Activated CD4-positive, alpha-beta T cell treated with anti-CD3 and anti-CD28 coated beads for 36 hours (primary cell): Measurements from ENCODE around the gene PTTG1IP2. TPM values are rescaled to one million over a fixed set of nuclear protein-coding genes. Genes with fewer than 3 reads are reported as not detected.

Source experiments
- total RNA-seq, 2 experiments: library from RNA; stranded (reverse); gene quantifications; one replicate each; pipeline ENCODE4 v1.2.3, GENCODE V29; 2021

The PTTG1IP2 gene
- total RNA-seq, 2 experiments from 2014 or later, result not detected

Other genes starting within 250 kb of the PTTG1IP2 start
- under 1 TPM; 0.25 to 0.70 TPM for gene CFAP69, start 224.5 kb upstream of the PTTG1IP2 start, total RNA-seq
- not detected for gene FAM237B, start 148.3 kb upstream of the PTTG1IP2 start, total RNA-seq
- gene GTPBP10, start 122.9 kb upstream of the PTTG1IP2 start, total RNA-seq, result 10 to 100 TPM; 40.8 to 42.5 TPM
- gene CLDN12, start 66.2 kb upstream of the PTTG1IP2 start, total RNA-seq, result 1 to 10 TPM; 5.4 to 5.8 TPM
- gene CDK14, start 126.7 kb downstream of the PTTG1IP2 start, total RNA-seq, result under 1 TPM; 0.80 to 0.84 TPM